Thymus (tissue), 11 donors: ENCODE results near the gene DYNLRB1. TPM values are rescaled to one million over a fixed set of nuclear protein-coding genes. Genes with fewer than 3 reads are reported as not detected.

ENCODE experiments used
- DNase-seq, 9 donors: peaks; one replicate each; pipeline ENCODE4 v3.0.0-alpha.2; 2013; ENCODE audit warnings: low spot score in 9 of 9, low read depth in 6 of 9, missing footprints in 1 of 9
- H3K27ac ChIP-seq, 2 donors: one replicate each; pipeline ENCODE4 v1.5.1; 2013; ENCODE audit warnings: control low read depth in 1 of 2, low read depth in 1 of 2, low read length in 1 of 2, mild to moderate bottlenecking in 1 of 2, moderate library complexity in 1 of 2
- H3K27me3 ChIP-seq, 2 donors: one replicate each; pipeline ENCODE4 v1.5.1; 2013; ENCODE audit warnings: low read length in 1 of 2; ENCODE audit not compliant: control insufficient read depth in 2 of 2, insufficient read depth in 1 of 2
- H3K36me3 ChIP-seq, 2 donors: one replicate each; pipeline ENCODE4 v1.5.1; 2013; ENCODE audit warnings: low read length in 1 of 2, mild to moderate bottlenecking in 1 of 2, moderate library complexity in 1 of 2; ENCODE audit not compliant: control insufficient read depth in 2 of 2, insufficient read depth in 2 of 2
- H3K4me1 ChIP-seq, 2 donors: one replicate each; pipeline ENCODE4 v1.5.1; 2013; ENCODE audit warnings: low read length in 2 of 2; ENCODE audit not compliant: control insufficient read depth in 2 of 2, insufficient read depth in 2 of 2
- H3K4me3 ChIP-seq, 2 donors: one replicate each; pipeline ENCODE4 v1.5.1; 2013; ENCODE audit warnings: low read length in 2 of 2, control low read depth in 1 of 2, mild to moderate bottlenecking in 1 of 2
- H3K9me3 ChIP-seq, 2 donors: one replicate each; pipeline ENCODE4 v1.5.1; 2013; ENCODE audit warnings: low read length in 1 of 2, mild to moderate bottlenecking in 1 of 2; ENCODE audit not compliant: control insufficient read depth in 2 of 2, insufficient read depth in 1 of 2
- WGBS: extraction: QIAGEN DNeasy Blood & Tissue Kit; methylation state at CpG from one replicate; pipeline ENCODE4 v1.1.7; 2013; 5-methylcytosine and 5-hydroxymethylcytosine counted together
- polyA plus RNA-seq: library from polyadenylated mRNA; stranded (reverse); fragments of 200-250 nt; gene quantifications from one replicate; pipeline ENCODE4 v1.2.3, GENCODE V29; 2013
- total RNA-seq: library from RNA; stranded (reverse); fragments of 120-200 nt; gene quantifications from one replicate; pipeline ENCODE4 v1.2.4, GENCODE V29; 2013
- donor health status: healthy.

The DYNLRB1 gene
- total and polyA plus RNA-seq, 2 donors, result 70.9 to 226 TPM

GRCh38 chr20:34553366-34553867, 37.2 kb downstream of the DYNLRB1 start:
- no peak overlapping the region for H3K27ac ChIP-seq
- WGBS, result 92% methylated on average over 4 of the region's 4 CpGs

GRCh38 chr20:34557936-34558319, 41.7 kb downstream of the DYNLRB1 start:
- Histone ChIP-seq H3K4me3 (peak overlapping the region; percentile 56 to 64), H3K4me1 (peaks cover 6 to 8% of the 10 kb centered on the region in 2 donors), H3K9me3 (no peaks in the 10 kb centered on the region), H3K36me3 (no peaks in the 10 kb centered on the region), H3K27ac (peak overlapping the region in 1 of 2 donors; percentile 26), H3K27me3 (peaks cover 0 to 3% of the 10 kb centered on the region in 2 donors)
- no peak for DNase-seq
- 37% methylated on average over 11 of the region's 11 CpGs for WGBS

More at GRCh38 chr20:34553366-34553867, 37.2 kb downstream of the DYNLRB1 start:
- Histone ChIP-seq H3K9me3 (peaks cover 0 to 2% of the 10 kb centered on the region in 2 donors), H3K4me1 (peaks cover 5 to 6% of the 10 kb centered on the region in 2 donors), H3K27me3 (peaks cover 0 to 3% of the 10 kb centered on the region in 2 donors), H3K4me3 (no peak overlapping the region), H3K36me3 (no peaks in the 10 kb centered on the region)
- no peak for DNase-seq

- Histone ChIP-seq H3K27me3 (peaks cover 0 to 3% of the 10 kb centered on the region in 2 donors), H3K4me3 (peak within 1 kb of the TSS; percentile 56 to 64), H3K4me1 (peaks cover 6 to 8% of the 10 kb centered on the region in 2 donors), H3K27ac (peak within 1 kb of the TSS; percentile 26 to 74), H3K36me3 (no peaks in the 10 kb centered on the region), H3K9me3 (no peaks in the 10 kb centered on the region)
- 17% methylated on average over 103 of the region's 103 CpGs for WGBS
- peak in 7 of 9 donors; percentile 56 to 82 (median 65) for DNase-seq
These were observed 42.3 kb downstream of the DYNLRB1 start, which contains the start of gene MAP1LC3A for GRCh38 chr20:34558320-34559218. Gene MAP1LC3A (plus strand): TSS chr20:34558718. CDS start chr20:34558869, 151 bp downstream.

GRCh38 chr20:34559311-34560140, 43.3 kb downstream of the DYNLRB1 start:
- Histone ChIP-seq H3K9me3 (no peaks in the 10 kb centered on the region), H3K4me1 (peaks cover 6 to 8% of the 10 kb centered on the region in 2 donors), H3K36me3 (no peaks in the 10 kb centered on the region), H3K27me3 (peaks cover 0 to 3% of the 10 kb centered on the region in 2 donors), H3K27ac (peak overlapping the region in 1 of 2 donors; percentile 5), H3K4me3 (no peak overlapping the region)
- DNase-seq, result no peak
- 91% methylated on average over 43 of the region's 43 CpGs for WGBS

- H3K27ac ChIP-seq, result no peak overlapping the region
These were observed 43.9 kb downstream of the DYNLRB1 start for GRCh38 chr20:34560141-34560523.

GRCh38 chr20:34560614-34561013, 44.4 kb downstream of the DYNLRB1 start:
- Histone ChIP-seq H3K4me1 (peaks cover 6 to 8% of the 10 kb centered on the region in 2 donors), H3K4me3 (no peak overlapping the region), H3K9me3 (no peaks in the 10 kb centered on the region), H3K27me3 (peaks cover 0 to 3% of the 10 kb centered on the region in 2 donors), H3K36me3 (no peaks in the 10 kb centered on the region), H3K27ac (peak overlapping the region in 1 of 2 donors; percentile 2)
- WGBS, result 98% methylated on average over 7 of the region's 7 CpGs
- no peak for DNase-seq

More at GRCh38 chr20:34560141-34560523, 43.9 kb downstream of the DYNLRB1 start:
- Histone ChIP-seq H3K4me1 (peaks cover 6 to 8% of the 10 kb centered on the region in 2 donors), H3K27me3 (peaks cover 0 to 3% of the 10 kb centered on the region in 2 donors), H3K4me3 (no peak overlapping the region), H3K9me3 (no peaks in the 10 kb centered on the region), H3K36me3 (no peaks in the 10 kb centered on the region)
- 92% methylated on average over 12 of the region's 12 CpGs for WGBS
- DNase-seq, result no peak

- no peaks in the 10 kb centered on the region for H3K9me3 ChIP-seq
- no peak overlapping the region for H3K4me3 ChIP-seq
- H3K27ac ChIP-seq, result no peak overlapping the region
- DNase-seq, result no peak
- peaks cover 0 to under 1% of the 10 kb centered on the region in 2 donors for H3K36me3 ChIP-seq
- WGBS, result 98% methylated on average over 10 of the region's 10 CpGs
- peaks cover 0 to 3% of the 10 kb centered on the region in 2 donors for H3K27me3 ChIP-seq
- peaks cover 6 to 8% of the 10 kb centered on the region in 2 donors for H3K4me1 ChIP-seq
These were observed 45.4 kb downstream of the DYNLRB1 start for GRCh38 chr20:34561661-34562060.

GRCh38 chr20:34562641-34563040, 46.4 kb downstream of the DYNLRB1 start:
- H3K4me3 ChIP-seq, result no peak overlapping the region
- H3K27ac ChIP-seq, result no peak overlapping the region
- no peak for DNase-seq
- H3K36me3 ChIP-seq, result peaks cover 0 to 8% of the 10 kb centered on the region in 2 donors
- peaks cover 0 to 3% of the 10 kb centered on the region in 2 donors for H3K27me3 ChIP-seq
- 84% methylated on average over 5 of the region's 5 CpGs for WGBS
- H3K9me3 ChIP-seq, result no peaks in the 10 kb centered on the region
- peaks cover 6 to 8% of the 10 kb centered on the region in 2 donors for H3K4me1 ChIP-seq
